ENCODE results near the gene FASN. TPM values are rescaled to one million over a fixed set of nuclear protein-coding genes. Genes with fewer than 3 reads are reported as not detected.

Gene FASN
- total RNA-seq, 2 experiments from 2014 or later, result 111 to 364 TPM

DNA sequence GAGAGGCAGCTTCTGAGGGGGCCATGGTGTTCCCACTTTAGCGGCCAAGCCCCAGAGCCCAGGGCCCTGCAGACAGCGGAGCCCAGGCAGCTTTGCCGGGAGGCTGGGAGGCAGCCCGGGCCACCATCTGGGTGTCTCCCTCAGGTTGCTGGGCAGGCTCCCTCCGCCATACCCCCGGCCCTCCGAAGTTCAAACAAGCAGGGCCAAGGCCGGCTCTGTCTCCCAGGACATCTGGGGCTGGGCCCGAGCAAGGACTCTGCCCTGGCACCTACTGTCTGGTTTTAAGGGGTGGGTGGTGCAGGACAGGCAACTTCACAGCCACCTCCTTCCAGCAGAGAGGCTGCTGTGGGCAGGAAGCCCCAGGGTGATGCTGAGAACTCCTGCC is 35.1 kb downstream of the FASN start:
- Histone ChIP-seq H3K4me1 (ENCODE audit: insufficient read depth, low read length, poor library complexity, severe bottlenecking) (peaks cover 19% of the 10 kb centered on the region), H3K36me3 (ENCODE audit: insufficient read depth, low read length) (peaks cover 61% of the 10 kb centered on the region), H4K20me1 (ENCODE audit: insufficient read depth, low read length) (no peaks in the 10 kb centered on the region; the same call in 1 of the 2 replicates), H2AFZ (ENCODE audit: low read length) (no peak overlapping the region), H3K79me2 (ENCODE audit: insufficient read depth, low read depth, low read length) (peaks cover 18% of the 10 kb centered on the region; the same call in 1 of the 2 replicates), H3K4me3 (ENCODE audit: low read depth, low read length, poor library complexity, severe bottlenecking) (no peak overlapping the region), H3K9me3 (ENCODE audit: low read length) (no peaks in the 10 kb centered on the region), H3K9me2 (ENCODE audit: insufficient read depth, low read length) (no peaks in the 10 kb centered on the region), H3K27ac (ENCODE audit: low read depth, low read length, poor library complexity, severe bottlenecking) (no peak overlapping the region), H3K4me2 (ENCODE audit: low read length) (no peak overlapping the region)
- TF ChIP-seq EZH2phosphoT487 (IDR thresholded peaks at IDR 0.05; ENCODE audit: borderline replicate concordance, low read depth, low read length) (no peak), CTCF (conservative IDR thresholded peaks at IDR 0.05; ENCODE audit: low read length) (no peak)
- BruUV-seq (replicated peaks), result no TSS peak
- intact Hi-C loops (cut with micrococcal nuclease; ENCODE audit: unreplicated experiment), result no loop called here
- DNase-seq (ENCODE audit: low spot score), result no peak
- POLR2A ChIA-PET, result no interaction called here
- CTCF ChIA-PET (ENCODE audit: unreplicated experiment), result no interaction called here

- ChIA-PET CTCF (ENCODE audit: unreplicated experiment) (no interaction called here), POLR2A (no interaction called here)
- no peak for DNase-seq (ENCODE audit: low spot score)
- H3K36me3 ChIP-seq (ENCODE audit: insufficient read depth, low read length), result peaks cover 68% of the 10 kb centered on the region
- H3K4me1 ChIP-seq (ENCODE audit: insufficient read depth, low read length, poor library complexity, severe bottlenecking), result peaks cover 19% of the 10 kb centered on the region
- no peak overlapping the region for H2AFZ ChIP-seq (ENCODE audit: low read length)
- intact Hi-C loops (cut with micrococcal nuclease; ENCODE audit: unreplicated experiment), result no loop called here
- no peak overlapping the region for H3K4me3 ChIP-seq (ENCODE audit: low read depth, low read length, poor library complexity, severe bottlenecking)
- H3K4me2 ChIP-seq (ENCODE audit: low read length), result no peak overlapping the region
- no peaks in the 10 kb centered on the region; the same call in 1 of the 2 replicates for H4K20me1 ChIP-seq (ENCODE audit: insufficient read depth, low read length)
- no peak overlapping the region for H3K27ac ChIP-seq (ENCODE audit: low read depth, low read length, poor library complexity, severe bottlenecking)
- BruUV-seq (replicated peaks), result no TSS peak
- no peaks in the 10 kb centered on the region for H3K9me3 ChIP-seq (ENCODE audit: low read length)
- no peak for TF ChIP-seq EZH2phosphoT487 (IDR thresholded peaks at IDR 0.05; ENCODE audit: borderline replicate concordance, low read depth, low read length)
- no peak for TF ChIP-seq CTCF (conservative IDR thresholded peaks at IDR 0.05; ENCODE audit: low read length)
- no peaks in the 10 kb centered on the region for H3K9me2 ChIP-seq (ENCODE audit: insufficient read depth, low read length)
- H3K79me2 ChIP-seq (ENCODE audit: insufficient read depth, low read depth, low read length), result peaks cover 18% of the 10 kb centered on the region; the same call in 1 of the 2 replicates
Measured at GRCh38 chr17:82062076-82062983, 35.7 kb downstream of the FASN start.
